Activated naive CD4-positive, alpha-beta T cell treated with anti-CD3 and anti-CD28 coated beads, Interleukin-2, amount 50 U/mL, for 24 hours (primary cell): ENCODE data around the gene DHRS13.

Experiments
- H3K27ac Mint-ChIP-seq: one replicate; pipeline ENCODE4 v1.8.0; 2021; ENCODE audit warnings: mild to moderate bottlenecking, mixed read lengths
- H3K27me3 Mint-ChIP-seq: one replicate; pipeline ENCODE4 v1.8.0; 2021; ENCODE audit warnings: mixed read lengths
- H3K36me3 Mint-ChIP-seq: one replicate; pipeline ENCODE4 v1.8.0; 2021; ENCODE audit warnings: mixed read lengths
- H3K4me1 Mint-ChIP-seq: one replicate; pipeline ENCODE4 v1.8.0; 2021; ENCODE audit warnings: mixed read lengths
- H3K4me3 Mint-ChIP-seq: one replicate; pipeline ENCODE4 v1.8.0; 2021; ENCODE audit warnings: mild to moderate bottlenecking, mixed read lengths
- H3K9me3 Mint-ChIP-seq: one replicate; pipeline ENCODE4 v1.8.0; 2021; ENCODE audit warnings: mixed read lengths

The DHRS13 gene

GRCh38 chr17:28865946-28866752, 36.7 kb downstream of the DHRS13 start:
- Mint-ChIP-seq H3K9me3 (no peaks in the 10 kb centered on the region), H3K27ac (no peak overlapping the region), H3K36me3 (peaks cover 3% of the 10 kb centered on the region), H3K4me3 (no peak overlapping the region), H3K27me3 (no peaks in the 10 kb centered on the region), H3K4me1 (peaks cover 4% of the 10 kb centered on the region)

GRCh38 chr17:28864991-28865849, 37.7 kb downstream of the DHRS13 start:
- H3K4me3 Mint-ChIP-seq, result no peak overlapping the region
- H3K4me1 Mint-ChIP-seq, result no peaks in the 10 kb centered on the region
- no peaks in the 10 kb centered on the region for H3K27me3 Mint-ChIP-seq
- H3K36me3 Mint-ChIP-seq, result peaks cover 1% of the 10 kb centered on the region
- H3K9me3 Mint-ChIP-seq, result no peaks in the 10 kb centered on the region
- no peak overlapping the region for H3K27ac Mint-ChIP-seq

- H3K36me3 Mint-ChIP-seq, result peaks cover 3% of the 10 kb centered on the region
- H3K27ac Mint-ChIP-seq, result no peak overlapping the region
- no peaks in the 10 kb centered on the region for H3K27me3 Mint-ChIP-seq
- H3K9me3 Mint-ChIP-seq, result no peaks in the 10 kb centered on the region
- H3K4me3 Mint-ChIP-seq, result no peak overlapping the region
- H3K4me1 Mint-ChIP-seq, result no peaks in the 10 kb centered on the region
Observed at GRCh38 chr17:28863953-28864352, 38.9 kb downstream of the DHRS13 start.

GRCh38 chr17:28862561-28862960, 40.3 kb downstream of the DHRS13 start:
- H3K4me1 Mint-ChIP-seq, result peaks cover 10% of the 10 kb centered on the region
- peaks cover 9% of the 10 kb centered on the region for H3K36me3 Mint-ChIP-seq
- no peak overlapping the region for H3K27ac Mint-ChIP-seq
- H3K27me3 Mint-ChIP-seq, result no peaks in the 10 kb centered on the region
- H3K9me3 Mint-ChIP-seq, result no peaks in the 10 kb centered on the region
- no peak overlapping the region for H3K4me3 Mint-ChIP-seq

- peaks cover 14% of the 10 kb centered on the region for H3K4me1 Mint-ChIP-seq
- H3K9me3 Mint-ChIP-seq, result no peaks in the 10 kb centered on the region
- peak overlapping the region; percentile 23 for H3K27ac Mint-ChIP-seq
- H3K4me3 Mint-ChIP-seq, result no peak overlapping the region
- H3K36me3 Mint-ChIP-seq, result peaks cover 9% of the 10 kb centered on the region
- no peaks in the 10 kb centered on the region for H3K27me3 Mint-ChIP-seq
Observed at GRCh38 chr17:28861393-28862203, 41.3 kb downstream of the DHRS13 start.

GRCh38 chr17:28860363-28860808, 42.5 kb downstream of the DHRS13 start:
- peaks cover 17% of the 10 kb centered on the region for H3K4me1 Mint-ChIP-seq
- H3K36me3 Mint-ChIP-seq, result peaks cover 9% of the 10 kb centered on the region
- no peaks in the 10 kb centered on the region for H3K27me3 Mint-ChIP-seq
- no peak overlapping the region for H3K27ac Mint-ChIP-seq
- no peak overlapping the region for H3K4me3 Mint-ChIP-seq
- no peaks in the 10 kb centered on the region for H3K9me3 Mint-ChIP-seq

GRCh38 chr17:28858801-28859355, 44.0 kb downstream of the DHRS13 start:
- Mint-ChIP-seq H3K9me3 (no peaks in the 10 kb centered on the region), H3K27ac (peak overlapping the region; percentile 51), H3K4me1 (peaks cover 25% of the 10 kb centered on the region), H3K27me3 (no peaks in the 10 kb centered on the region), H3K36me3 (peaks cover 9% of the 10 kb centered on the region), H3K4me3 (no peak overlapping the region)

GRCh38 chr17:28857905-28858800, 44.7 kb downstream of the DHRS13 start:
- Mint-ChIP-seq H3K4me1 (peaks cover 25% of the 10 kb centered on the region), H3K27ac (peak overlapping the region; percentile 89), H3K36me3 (peaks cover 9% of the 10 kb centered on the region), H3K9me3 (no peaks in the 10 kb centered on the region), H3K27me3 (no peaks in the 10 kb centered on the region), H3K4me3 (peak overlapping the region; percentile 42)

- peak overlapping the region; percentile 95 for H3K4me3 Mint-ChIP-seq
- no peak overlapping the region for H3K27ac Mint-ChIP-seq
- H3K27me3 Mint-ChIP-seq, result no peaks in the 10 kb centered on the region
- H3K36me3 Mint-ChIP-seq, result peaks cover 8% of the 10 kb centered on the region
- no peaks in the 10 kb centered on the region for H3K9me3 Mint-ChIP-seq
- H3K4me1 Mint-ChIP-seq, result peaks cover 25% of the 10 kb centered on the region
Observed at GRCh38 chr17:28856028-28856574, 46.8 kb downstream of the DHRS13 start.

GRCh38 chr17:28855336-28855679, 47.6 kb downstream of the DHRS13 start:
- H3K9me3 Mint-ChIP-seq, result no peaks in the 10 kb centered on the region
- peaks cover 25% of the 10 kb centered on the region for H3K4me1 Mint-ChIP-seq
- peak overlapping the region; percentile 97 for H3K27ac Mint-ChIP-seq
- H3K36me3 Mint-ChIP-seq, result peaks cover 8% of the 10 kb centered on the region
- peak overlapping the region; percentile 95 for H3K4me3 Mint-ChIP-seq
- H3K27me3 Mint-ChIP-seq, result no peaks in the 10 kb centered on the region

GRCh38 chr17:28854457-28855335, 48.2 kb downstream of the DHRS13 start, which contains the start of gene ERAL1:
TSS of gene ERAL1 (plus strand) at chr17:28855016. CDS start at chr17:28855035, 19 bp downstream.
- Mint-ChIP-seq H3K4me1 (peaks cover 25% of the 10 kb centered on the region), H3K36me3 (peaks cover 8% of the 10 kb centered on the region), H3K9me3 (no peaks in the 10 kb centered on the region), H3K4me3 (peak within 1 kb of the TSS; percentile 95), H3K27ac (peak within 1 kb of the TSS; percentile 97), H3K27me3 (no peaks in the 10 kb centered on the region)

GRCh38 chr17:28853295-28853694, 49.6 kb downstream of the DHRS13 start:
- peaks cover 4% of the 10 kb centered on the region for H3K36me3 Mint-ChIP-seq
- no peak overlapping the region for H3K27ac Mint-ChIP-seq
- H3K27me3 Mint-ChIP-seq, result no peaks in the 10 kb centered on the region
- peaks cover 26% of the 10 kb centered on the region for H3K4me1 Mint-ChIP-seq
- no peaks in the 10 kb centered on the region for H3K9me3 Mint-ChIP-seq
- peak overlapping the region; percentile 36 for H3K4me3 Mint-ChIP-seq

- H3K27ac Mint-ChIP-seq, result no peak overlapping the region
Observed at GRCh38 chr17:28849281-28849680, 53.6 kb downstream of the DHRS13 start.

More at GRCh38 chr17:28849281-28849680, 53.6 kb downstream of the DHRS13 start:
- Mint-ChIP-seq H3K36me3 (no peaks in the 10 kb centered on the region), H3K4me1 (peaks cover 4% of the 10 kb centered on the region), H3K27me3 (no peaks in the 10 kb centered on the region), H3K4me3 (no peak overlapping the region), H3K9me3 (no peaks in the 10 kb centered on the region)
